GM11168 (cell line): ENCODE data around the gene EFCAB12.
"Not testable (repeated sequence)": the region's sequence is repeated elsewhere in the genome, so short reads cannot be mapped to it uniquely, and the experiment has no call there.

ENCODE experiments used
- in situ Hi-C: fragments of 300-500 bp; cut with MboI; formaldehyde crosslinking; loops from one replicate; pipeline ENCODE4 v1.12.0; 2022; ENCODE audit warnings: low sequenced_read_pairs; ENCODE audit not compliant: unreplicated experiment

The EFCAB12 gene

GRCh38 chr3:129424185-129424841, 4.1 kb downstream of the EFCAB12 start:
- in situ Hi-C loops = no loop called here

GRCh38 chr3:129422897-129423296, 5.5 kb downstream of the EFCAB12 start:
- in situ Hi-C loops = no loop called here

GRCh38 chr3:129421988-129422745, 6.3 kb downstream of the EFCAB12 start:
- in situ Hi-C loops = no loop called here

GRCh38 chr3:129421236-129421883, 7.1 kb downstream of the EFCAB12 start:
- in situ Hi-C loops = no loop called here

GRCh38 chr3:129419476-129419875, 9.0 kb downstream of the EFCAB12 start:
- in situ Hi-C loops = no loop called here

GRCh38 chr3:129418041-129418973, 10.1 kb downstream of the EFCAB12 start:
- in situ Hi-C loops = no loop called here

GRCh38 chr3:129417326-129417725, 11.1 kb downstream of the EFCAB12 start:
- in situ Hi-C loops = no loop called here

- in situ Hi-C loops = no loop called here
These were observed 12.0 kb downstream of the EFCAB12 start for GRCh38 chr3:129416415-129416814.

GRCh38 chr3:129415830-129416229, 12.6 kb downstream of the EFCAB12 start:
- in situ Hi-C loops = no loop called here

- in situ Hi-C loops = no loop called here
These were observed 13.1 kb downstream of the EFCAB12 start for GRCh38 chr3:129415378-129415777.

- in situ Hi-C loops = no loop called here
These were observed 14.5 kb downstream of the EFCAB12 start for GRCh38 chr3:129413687-129414506.

- in situ Hi-C loops = not testable (repeated sequence)
These were observed 15.2 kb downstream of the EFCAB12 start for GRCh38 chr3:129413238-129413637.

- in situ Hi-C loops = no loop called here
These were observed 15.8 kb downstream of the EFCAB12 start for GRCh38 chr3:129412542-129413198.

GRCh38 chr3:129410971-129411370, 17.5 kb downstream of the EFCAB12 start:
- in situ Hi-C loops = no loop called here

GRCh38 chr3:129409541-129409940, 18.9 kb downstream of the EFCAB12 start:
- in situ Hi-C loops = no loop called here

- in situ Hi-C loops = no loop called here
These were observed 23.8 kb downstream of the EFCAB12 start for GRCh38 chr3:129404610-129405009.

GRCh38 chr3:129404130-129404529, 24.3 kb downstream of the EFCAB12 start:
- in situ Hi-C loops = no loop called here

GRCh38 chr3:129403450-129403849, 25.0 kb downstream of the EFCAB12 start:
- in situ Hi-C loops = no loop called here

GRCh38 chr3:129402616-129403015, 25.8 kb downstream of the EFCAB12 start:
- in situ Hi-C loops = no loop called here
